ENCODE measurements around the gene TP63.
"Not testable (repeated sequence)": the region's sequence is repeated elsewhere in the genome, so short reads cannot be mapped to it uniquely, and the experiment has no call there.

Gene TP63
- 0 to 1.1 (median 0.34) reads per million in 18 experiments for total RNA-seq

DNA sequence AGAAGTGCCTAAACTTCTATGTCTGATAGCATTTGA lies at the start of gene TP63:
TP63 (plus strand) TSS at position 17 of the 36 bp plus-strand sequence. CDS start 127 bp downstream, outside the sequence.
- no peak for DNase-seq

DNA sequence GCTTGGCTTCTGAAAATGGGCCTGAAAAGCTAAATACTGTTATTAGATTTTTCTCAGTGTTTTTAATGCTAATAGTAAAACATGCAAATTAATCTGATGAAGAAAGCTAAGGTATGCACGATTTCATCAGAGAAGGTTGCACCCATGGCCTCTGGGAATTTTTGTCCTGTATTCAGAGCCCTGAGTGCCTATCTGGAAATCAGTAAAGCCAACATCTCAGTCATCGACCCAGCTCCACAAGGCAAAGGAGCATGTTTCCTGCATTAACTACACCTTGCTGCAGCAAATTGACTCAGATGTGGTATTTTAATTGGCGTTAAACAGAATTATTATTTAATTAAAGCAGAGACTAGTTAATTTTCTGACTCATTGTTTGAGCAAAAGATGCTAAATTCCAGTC lies 49.0 kb upstream of the TP63 start:
- DNase-seq = no peak

DNA sequence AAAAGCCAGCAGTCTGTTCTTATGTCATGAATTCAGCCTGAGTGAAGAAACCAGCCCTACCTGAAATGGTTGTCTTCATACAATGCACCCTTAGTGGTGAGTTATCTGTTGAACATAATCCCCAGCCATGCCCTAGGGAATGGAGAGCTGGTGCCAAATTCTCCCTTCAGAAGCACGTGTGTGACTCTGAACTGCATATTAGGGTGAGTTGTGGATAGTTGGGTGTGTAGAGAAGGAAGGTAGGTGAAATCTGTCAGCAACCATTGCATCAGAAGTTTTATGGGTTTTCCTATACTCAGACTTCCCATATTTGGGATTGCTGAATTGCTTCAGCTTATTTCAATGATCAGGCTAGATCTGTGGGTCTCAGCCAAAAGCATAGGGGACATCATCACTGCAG lies 46.5 kb upstream of the TP63 start:
- no peak for DNase-seq

DNA sequence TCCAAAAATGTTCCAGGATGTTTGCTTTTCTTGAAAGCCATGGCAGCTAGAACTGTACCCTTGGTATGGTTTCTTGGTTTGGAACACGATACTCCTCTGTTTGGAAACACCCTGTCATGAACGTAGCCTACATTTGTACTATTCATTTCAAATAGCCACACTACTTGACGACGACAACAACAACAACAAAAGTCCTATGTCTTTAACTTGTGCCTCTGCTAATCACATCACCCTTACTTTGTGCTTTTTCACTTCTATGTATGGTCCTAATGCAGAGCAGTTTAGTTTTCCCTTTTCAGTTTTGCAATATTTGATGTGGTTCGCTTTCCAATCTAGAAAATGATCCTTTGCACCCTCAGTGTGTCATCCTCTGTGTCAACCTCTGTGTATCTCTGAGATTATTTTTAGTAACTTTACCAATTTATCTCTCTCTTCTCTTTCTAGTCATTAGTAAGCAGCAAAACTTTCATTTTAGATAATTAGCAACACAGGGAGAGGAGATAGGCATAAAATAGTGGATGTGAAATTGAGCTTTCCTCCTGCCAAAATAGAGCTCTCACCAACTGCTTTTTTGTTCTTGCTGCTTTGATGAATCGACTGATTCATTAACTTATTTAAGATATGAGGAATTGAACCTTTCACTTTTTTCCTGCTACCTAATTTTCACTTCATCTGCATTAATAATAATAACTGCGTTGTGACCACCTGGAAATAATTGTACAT lies 44.1 kb upstream of the TP63 start:
- no peak for DNase-seq

GRCh38 chr3:189587664-189588040 lies 43.5 kb upstream of the TP63 start:
- no peak for DNase-seq

- no peak for DNase-seq
Measured at GRCh38 chr3:189588070-189588469, 43.1 kb upstream of the TP63 start.

DNA sequence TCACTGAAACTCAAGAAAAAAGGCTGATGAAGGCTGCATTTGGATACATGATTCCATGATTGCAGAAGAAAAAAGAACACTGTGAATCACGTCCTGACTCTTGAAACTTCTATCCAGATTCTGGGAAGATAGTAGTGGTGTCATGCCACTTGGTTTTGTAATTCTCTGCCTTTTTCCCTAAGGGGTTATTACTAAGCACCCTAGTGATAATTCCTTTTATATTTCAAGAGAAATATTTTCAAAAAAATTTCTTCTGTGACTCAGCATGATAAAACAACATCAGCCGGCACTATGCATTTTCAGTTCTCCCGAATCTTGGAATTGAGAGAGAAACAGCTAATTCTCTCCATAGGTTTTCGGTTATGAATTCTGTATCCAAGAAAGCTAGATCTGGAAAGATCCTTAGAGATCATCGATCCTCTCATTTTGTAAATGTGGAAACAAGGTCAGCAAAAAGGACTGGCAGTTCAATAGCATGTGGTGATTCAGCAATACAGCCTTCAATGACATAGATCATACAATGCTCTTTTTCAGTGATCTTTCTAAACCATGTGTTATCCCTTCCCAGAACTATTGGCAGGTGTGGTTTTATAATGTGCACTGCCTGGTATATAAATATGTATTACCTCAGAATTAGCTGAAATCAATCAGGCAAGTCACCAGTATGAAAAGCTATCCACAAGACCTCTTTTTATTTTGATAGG lies 42.6 kb upstream of the TP63 start:
- no peak for DNase-seq

- DNase-seq = no peak
Measured at GRCh38 chr3:189589179-189589569, 42.0 kb upstream of the TP63 start.

DNA sequence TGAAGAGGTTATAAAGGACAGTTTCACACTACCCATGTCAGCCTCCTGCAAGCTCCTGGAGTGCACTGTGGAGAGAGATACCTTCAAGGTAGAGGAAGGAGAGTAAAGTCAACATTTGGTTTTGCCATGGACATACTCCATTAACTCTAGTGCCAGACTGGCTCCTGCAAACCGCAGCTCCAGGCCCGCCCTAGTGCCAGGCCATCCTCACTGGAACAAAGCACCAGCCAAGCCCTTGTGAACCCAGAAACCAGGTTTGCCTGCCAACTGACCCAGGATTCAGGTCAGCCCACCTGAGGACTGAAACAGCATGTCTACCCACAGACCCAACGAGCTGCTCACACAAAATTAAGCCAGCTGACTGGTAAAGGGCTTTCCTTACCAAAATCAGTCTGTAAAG lies 41.0 kb upstream of the TP63 start:
- no peak for DNase-seq

DNA sequence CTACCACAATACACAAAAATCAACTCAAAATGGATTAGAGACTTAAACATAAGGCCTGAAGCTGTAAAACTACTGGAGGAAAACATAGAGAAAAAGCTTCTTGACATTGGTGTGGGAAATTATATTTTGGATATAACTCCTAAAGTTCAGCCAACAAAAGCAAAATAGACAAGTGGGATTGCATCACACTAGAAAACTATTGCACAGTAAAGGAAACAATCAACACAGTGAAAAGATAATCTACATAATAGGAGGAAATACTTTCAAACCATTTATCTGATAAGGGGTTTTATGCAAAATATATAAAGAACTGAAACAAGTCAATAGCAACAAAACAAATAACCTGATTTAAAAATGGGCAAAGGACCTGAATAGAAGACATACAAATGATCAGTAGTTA lies 37.6 kb upstream of the TP63 start:
- no peak for DNase-seq

GRCh38 chr3:189596078-189596979 lies 34.9 kb upstream of the TP63 start:
- not testable (repeated sequence) for DNase-seq

GRCh38 chr3:189597918-189598317 lies 33.3 kb upstream of the TP63 start:
- no peak for DNase-seq

DNA sequence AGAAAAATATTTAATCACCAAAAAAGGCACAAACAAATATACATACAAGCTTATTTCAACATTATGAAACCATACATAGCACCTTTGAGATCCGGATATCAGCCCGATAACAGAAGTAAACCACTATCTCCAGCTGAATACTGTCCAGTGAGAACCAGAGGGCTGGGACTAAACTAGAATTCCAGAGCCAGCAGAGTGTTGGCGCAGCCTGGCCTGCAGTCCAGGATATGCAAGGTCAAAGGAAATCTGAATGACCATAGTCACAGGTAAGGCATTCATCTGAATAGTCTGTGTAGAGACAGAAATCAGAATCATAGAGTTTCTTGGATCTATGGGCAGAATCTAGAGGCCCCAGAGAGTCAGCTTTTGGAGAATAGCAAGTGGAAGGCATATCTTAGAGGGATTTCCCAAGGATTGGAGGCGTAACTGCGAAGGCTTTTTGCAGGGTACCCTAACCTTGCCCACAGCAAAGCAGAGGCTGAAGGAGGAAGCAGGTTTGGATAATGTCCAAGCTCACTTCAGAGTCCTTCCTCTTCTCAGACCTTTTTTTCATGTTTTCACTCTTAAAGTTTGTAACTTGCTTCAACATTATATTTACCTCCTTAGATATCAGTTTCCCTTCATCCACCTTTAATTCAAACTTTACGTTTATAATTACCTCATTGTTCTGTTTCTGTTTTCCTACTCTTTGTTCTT lies 32.5 kb upstream of the TP63 start:
- DNase-seq = no peak

GRCh38 chr3:189602471-189602870 lies 28.7 kb upstream of the TP63 start:
- no peak for DNase-seq

GRCh38 chr3:189605717-189606116 lies 25.5 kb upstream of the TP63 start:
- no peak for DNase-seq

GRCh38 chr3:189606774-189607173 lies 24.4 kb upstream of the TP63 start:
- no peak for DNase-seq

GRCh38 chr3:189612641-189613040 lies 18.5 kb upstream of the TP63 start:
- not testable (repeated sequence) for DNase-seq

- no peak for DNase-seq
Measured at GRCh38 chr3:189613122-189613521, 18.1 kb upstream of the TP63 start.

GRCh38 chr3:189621948-189622603 lies 9.1 kb upstream of the TP63 start:
- DNase-seq = no peak

GRCh38 chr3:189622629-189623028 lies 8.6 kb upstream of the TP63 start:
- no peak for DNase-seq

DNA sequence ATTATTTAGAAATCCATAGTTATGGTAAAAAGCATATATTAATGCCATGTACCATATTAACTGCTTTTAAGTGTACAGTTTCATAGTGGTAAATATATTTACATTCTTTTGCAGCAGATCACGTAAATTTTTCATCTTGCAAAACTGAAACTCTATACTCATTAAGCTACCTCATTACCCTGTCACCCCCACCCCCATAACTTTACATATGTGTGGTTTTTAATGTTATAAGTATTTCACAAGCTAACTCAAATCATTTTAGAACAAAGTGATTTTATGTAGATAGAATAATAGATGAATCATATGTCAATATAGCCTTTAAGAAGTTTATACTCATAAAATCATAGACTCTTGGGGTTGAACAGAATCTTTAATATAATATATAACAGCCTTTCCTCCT lies 7.1 kb upstream of the TP63 start:
- DNase-seq = no peak

GRCh38 chr3:189625071-189625470 lies 6.1 kb upstream of the TP63 start:
- no peak for DNase-seq

DNA sequence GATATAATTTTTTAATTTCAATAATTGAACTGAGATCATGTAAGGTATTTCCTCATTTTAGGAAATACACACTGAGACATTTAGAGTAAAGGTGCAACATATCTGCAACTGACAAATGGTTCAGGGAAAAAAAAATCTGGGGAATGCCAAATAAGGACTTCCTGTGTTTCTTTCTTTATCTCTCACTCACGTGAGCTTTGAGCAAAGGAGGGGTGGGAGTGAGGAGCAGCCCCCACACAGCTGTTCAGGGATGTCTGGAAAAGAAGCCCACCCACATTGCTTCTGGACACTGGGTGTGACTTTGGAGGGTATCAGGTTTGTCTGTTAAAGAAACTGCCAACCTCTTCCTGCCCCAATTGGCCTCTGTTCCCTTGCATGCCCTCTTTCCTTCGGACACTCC lies 5.6 kb upstream of the TP63 start:
- no peak for DNase-seq
